PC-9 (cell line): Measurements from ENCODE around the gene FAM118A.

Experiments
- CTCF ChIP-seq: fragments of 200-600 bp; sonication (generic); conservative IDR thresholded peaks from 2 replicates; pipeline ENCODE4 v1.6.1; 2017; ENCODE audit warnings: mixed run types, antibody characterized with exemption, mild to moderate bottlenecking, moderate library complexity
- EZH2 ChIP-seq: fragments of 200-600 bp; sonication (generic); IDR thresholded peaks from 2 replicates; pipeline ENCODE4 v1.8.0; 2017; ENCODE audit warnings: antibody characterized with exemption, low read depth

GRCh38 chr22:45318168-45318557 is 8.4 kb downstream of the FAM118A start:
- TF ChIP-seq EZH2, result no peak
- TF ChIP-seq CTCF, result no peak
